GM21825 (cell line): ENCODE data around the gene IDH3B.
"Not testable (repeated sequence)": the region's sequence is repeated elsewhere in the genome, so short reads cannot be mapped to it uniquely, and the experiment has no call there.

Source experiments
- ATAC-seq: cut with Tn5 transposase; IDR thresholded peaks from one replicate; pipeline ENCODE4 v1.9.1; 2021; ENCODE audit warnings: mild to moderate bottlenecking, moderate library complexity; ENCODE audit not compliant: unreplicated experiment

IDH3B gene

GRCh38 chr20:2663887-2664719 is at the start of gene IDH3B:
IDH3B (minus strand) TSS chr20:2664216; CDS start chr20:2664188, 28 bp downstream.
- peak; percentile 90 for ATAC-seq

DNA sequence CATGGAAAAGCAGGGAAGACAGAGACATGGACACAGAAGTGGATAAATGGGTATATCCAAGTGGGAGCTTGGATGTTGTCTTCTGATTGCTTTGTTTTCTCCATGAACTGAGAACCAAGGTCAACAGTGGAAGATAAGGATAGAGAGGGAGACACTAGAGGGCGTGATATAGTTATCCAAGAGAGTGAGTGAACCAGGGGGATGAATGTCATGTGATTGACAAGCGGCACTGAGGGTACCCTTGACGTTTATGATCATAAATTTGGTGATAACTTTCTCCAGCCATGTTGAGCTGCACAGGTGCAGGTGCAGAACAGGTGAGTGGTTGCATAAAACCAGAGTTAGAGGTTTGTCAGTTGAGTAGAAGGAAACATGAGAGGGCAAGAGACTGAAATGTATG is 49.3 kb upstream of the IDH3B start:
- ATAC-seq: no peak

DNA sequence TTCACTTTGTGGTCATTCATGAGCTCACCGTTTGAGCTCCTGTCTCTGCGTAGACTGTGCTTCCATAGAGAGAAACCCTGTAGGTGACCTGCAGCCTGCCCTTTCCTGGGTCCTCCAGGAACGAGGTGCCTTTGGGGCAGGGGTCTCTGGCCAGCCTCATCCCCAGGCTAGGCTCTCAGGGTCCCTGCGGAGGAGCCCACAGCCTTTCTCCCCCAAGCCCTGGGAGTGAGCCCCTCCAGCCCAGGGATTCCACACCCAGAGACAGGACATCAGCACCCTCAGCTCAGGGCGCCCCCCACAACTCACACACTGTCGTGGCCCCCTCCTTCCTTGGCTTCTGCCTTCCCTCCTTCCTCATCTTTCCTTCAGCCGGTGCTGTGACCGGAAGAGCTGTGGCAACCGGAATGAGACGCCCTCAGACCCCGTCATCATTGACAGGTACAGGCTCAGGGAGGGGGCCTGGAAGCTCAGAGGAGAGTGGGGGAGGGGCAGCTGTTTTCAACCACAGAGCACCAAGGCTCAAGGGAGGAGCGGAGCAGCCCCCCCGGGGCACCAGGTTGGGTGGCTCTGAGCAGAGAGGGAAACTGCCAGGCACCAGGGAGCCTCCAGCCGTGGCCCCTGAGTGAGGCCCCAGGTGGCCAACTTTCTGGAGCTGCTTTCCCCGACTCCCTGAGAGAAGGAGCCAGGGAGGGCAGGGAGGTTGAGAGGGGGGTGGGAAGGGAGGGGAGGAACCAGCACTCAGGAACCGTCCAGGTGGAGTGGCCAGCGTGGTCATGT is 45.4 kb upstream of the IDH3B start:
- ATAC-seq: no peak

GRCh38 chr20:2708665-2709064 is 44.6 kb upstream of the IDH3B start:
- ATAC-seq: no peak

- ATAC-seq: no peak
Measured at GRCh38 chr20:2708073-2708415, 44.0 kb upstream of the IDH3B start.

- no peak for ATAC-seq
Measured at GRCh38 chr20:2707353-2708072, 43.5 kb upstream of the IDH3B start.

GRCh38 chr20:2706688-2707352 is 42.8 kb upstream of the IDH3B start:
- ATAC-seq: no peak

DNA sequence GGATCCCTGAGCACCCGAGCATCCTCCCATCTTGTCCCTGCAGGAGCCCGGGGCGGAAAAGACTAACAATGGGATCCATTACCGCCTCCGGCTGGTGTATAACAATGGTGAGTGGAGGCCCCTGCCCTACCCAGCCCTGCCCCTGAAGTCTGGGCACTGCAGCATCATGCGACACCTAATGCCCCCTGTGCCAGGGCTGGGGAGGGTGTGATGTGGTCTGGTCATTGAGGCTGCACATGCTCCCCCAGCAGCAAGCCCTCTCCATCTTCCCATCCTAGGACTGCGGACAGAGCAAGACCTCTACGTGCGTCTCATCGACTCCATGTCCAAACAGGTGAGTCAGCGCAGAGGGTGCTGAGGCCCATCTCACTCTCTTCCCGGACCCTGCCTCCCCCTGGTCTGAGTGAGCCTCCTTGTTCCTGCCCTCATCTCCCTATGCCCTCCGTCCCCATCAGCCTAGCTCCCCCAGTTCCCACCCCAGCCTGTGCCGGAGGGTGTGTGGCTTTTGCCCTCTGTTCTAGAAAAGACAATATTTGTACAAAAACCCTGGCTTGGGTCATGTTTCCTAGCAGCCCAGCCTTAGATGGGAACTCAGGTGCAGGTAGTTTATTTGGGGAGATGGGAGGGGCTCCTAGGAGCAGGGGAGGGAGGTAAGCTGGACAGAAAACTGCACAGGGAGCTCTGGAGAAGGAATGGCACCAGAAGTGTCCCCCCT is 42.1 kb upstream of the IDH3B start:
- no peak for ATAC-seq

DNA sequence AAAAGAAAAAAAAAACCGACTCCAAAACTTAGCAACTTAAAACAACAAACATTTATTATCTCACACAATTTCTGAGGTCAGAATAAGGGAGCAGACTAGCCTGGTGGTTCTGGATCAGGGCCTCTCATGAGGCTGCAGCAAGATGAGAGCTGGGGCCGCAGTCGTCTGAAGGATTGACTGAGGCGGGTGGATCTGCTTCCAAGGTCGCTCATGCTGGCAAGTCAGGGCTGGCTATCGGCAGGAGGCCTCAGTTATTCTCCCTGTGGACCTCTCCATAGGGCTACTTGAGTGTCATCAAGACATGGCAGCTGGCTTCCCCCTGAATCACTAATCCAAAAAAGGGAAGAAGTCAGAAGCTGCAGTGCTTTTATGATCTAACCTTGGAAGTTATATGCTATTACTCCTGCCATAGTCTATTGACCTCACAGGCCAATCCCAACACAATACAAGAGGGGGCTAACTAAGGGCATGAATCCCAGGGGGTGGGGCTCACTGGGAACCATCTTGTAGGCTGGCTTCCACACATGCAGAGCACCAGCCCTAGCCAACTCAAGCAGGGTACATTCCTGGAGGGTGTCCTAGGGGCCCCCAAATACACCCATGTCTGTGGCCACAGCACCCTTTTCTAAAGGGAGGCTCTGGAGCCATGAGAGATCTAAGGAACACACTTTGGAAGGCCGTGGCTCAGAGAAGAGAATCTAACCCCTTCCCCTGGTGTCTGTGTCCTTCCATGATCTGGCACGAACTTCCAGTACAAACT is 39.9 kb upstream of the IDH3B start:
- ATAC-seq: no peak

DNA sequence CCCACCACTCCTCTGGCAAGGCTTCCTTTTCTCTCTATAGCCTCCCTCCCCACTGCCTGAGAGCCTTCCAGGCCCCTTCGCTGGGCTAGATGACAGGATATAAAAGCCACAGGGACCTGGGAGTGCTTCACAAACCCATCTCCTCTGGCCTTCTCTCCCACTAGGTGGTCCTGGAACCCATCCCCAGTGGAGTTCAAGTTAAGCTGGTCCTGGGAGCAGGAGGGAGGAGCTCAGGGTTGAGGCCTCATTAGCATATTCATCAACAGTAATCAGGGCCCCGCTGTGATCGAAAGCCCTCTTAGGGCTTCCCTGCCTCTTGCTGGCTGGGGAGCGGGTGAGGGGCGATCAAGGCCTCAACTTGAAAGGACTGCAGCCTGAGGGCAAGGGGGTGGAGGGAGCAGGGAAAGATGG is 37.7 kb upstream of the IDH3B start:
- no peak for ATAC-seq

GRCh38 chr20:2700913-2701620 is 37.1 kb upstream of the IDH3B start:
- no peak for ATAC-seq

GRCh38 chr20:2699775-2700413 is 35.9 kb upstream of the IDH3B start:
- no peak for ATAC-seq

GRCh38 chr20:2698912-2699311 is 34.9 kb upstream of the IDH3B start:
- ATAC-seq: no peak

GRCh38 chr20:2698186-2698817 is 34.3 kb upstream of the IDH3B start:
- ATAC-seq: no peak

GRCh38 chr20:2697768-2698167 is 33.8 kb upstream of the IDH3B start:
- ATAC-seq: no peak

DNA sequence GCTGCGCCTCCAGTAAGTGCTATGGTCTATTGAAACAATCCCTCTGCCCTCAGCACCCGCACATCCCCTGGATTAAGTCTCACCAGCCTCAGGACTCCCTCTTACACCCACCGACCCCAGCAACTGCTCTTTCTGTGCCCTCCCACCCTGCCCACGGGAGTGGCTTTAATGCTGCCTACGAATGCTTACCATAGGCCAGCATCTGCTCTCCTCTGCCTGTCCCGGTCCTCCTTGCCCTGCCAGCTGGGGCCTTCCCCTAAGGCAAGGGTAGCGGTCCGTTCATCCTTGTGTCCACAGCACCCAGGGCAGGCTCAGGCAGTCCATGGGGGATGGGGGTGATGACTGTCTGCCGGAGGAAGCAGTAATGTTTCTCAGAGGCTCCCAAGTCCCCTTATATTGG is 32.6 kb upstream of the IDH3B start:
- no peak for ATAC-seq

DNA sequence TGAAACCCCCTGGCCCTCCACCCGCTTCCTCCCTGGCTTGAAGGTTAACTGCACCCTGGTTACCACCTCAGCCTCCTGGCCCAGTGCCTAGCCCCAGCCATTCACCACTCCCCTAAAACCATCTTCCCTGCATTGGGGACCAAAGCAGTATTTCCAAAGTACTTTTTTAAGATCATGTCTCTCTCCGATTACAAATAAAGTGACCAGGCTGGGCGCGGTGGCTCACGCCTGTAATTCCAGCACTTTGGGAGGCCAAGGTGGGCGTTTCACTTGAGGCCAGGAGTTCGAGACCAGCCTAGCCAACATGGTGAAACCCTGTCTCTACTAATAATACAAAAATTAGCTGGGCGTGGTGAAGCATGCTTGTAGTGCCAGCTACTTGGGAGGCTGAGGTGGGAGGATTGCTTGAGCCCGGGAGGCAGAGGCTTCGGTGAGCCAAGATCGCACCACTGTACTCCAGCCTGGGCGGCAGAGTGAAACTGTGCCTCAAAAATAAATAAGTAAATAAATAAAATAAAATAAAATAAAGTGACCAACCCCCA is 32.0 kb upstream of the IDH3B start:
- not testable (repeated sequence) for ATAC-seq
